HEK293T (cell line): Measurements from ENCODE around the gene SORD.
"Not testable (repeated sequence)": the region's sequence is repeated elsewhere in the genome, so short reads cannot be mapped to it uniquely, and the experiment has no call there.

Source experiments
- BHLHE40 ChIP-seq: fragments of 450-650 bp; IDR thresholded peaks from 2 replicates; pipeline ENCODE4 v1.6.1; 2016; ENCODE audit warnings: mild to moderate bottlenecking, moderate library complexity, borderline replicate concordance
- ELF4 ChIP-seq: fragments of 450-650 bp; IDR thresholded peaks from 2 replicates; pipeline ENCODE4 v1.6.1; 2017; ENCODE audit warnings: antibody characterized with exemption
- FOXA1 ChIP-seq: fragments of 450-650 bp; IDR thresholded peaks from 2 replicates; pipeline ENCODE4 v1.6.1; 2016; ENCODE audit warnings: mild to moderate bottlenecking
- FOXK2 ChIP-seq: fragments of 450-650 bp; IDR thresholded peaks from 2 replicates; pipeline ENCODE4 v1.6.1; 2016; ENCODE audit warnings: mild to moderate bottlenecking
- FOXM1 ChIP-seq: fragments of 450-650 bp; IDR thresholded peaks from 2 replicates; pipeline ENCODE4 v1.6.1; 2017; ENCODE audit warnings: mild to moderate bottlenecking, borderline replicate concordance
- HDGF ChIP-seq: fragments of 450-650 bp; IDR thresholded peaks from 2 replicates; pipeline ENCODE4 v1.6.1; 2017; ENCODE audit warnings: antibody characterized with exemption, borderline replicate concordance
- L3MBTL2 ChIP-seq: fragments of 450-650 bp; conservative IDR thresholded peaks from 2 replicates; pipeline ENCODE4 v1.6.1; 2016; ENCODE audit warnings: mild to moderate bottlenecking
- NFRKB ChIP-seq: fragments of 450-650 bp; IDR thresholded peaks from 2 replicates; pipeline ENCODE4 v1.6.1; 2016; ENCODE audit warnings: mild to moderate bottlenecking, moderate library complexity
- SP1 ChIP-seq: fragments of 450-650 bp; IDR thresholded peaks from 2 replicates; pipeline ENCODE4 v1.6.1; 2017
- SUZ12 ChIP-seq: fragments of 450-650 bp; IDR thresholded peaks from 2 replicates; pipeline ENCODE4 v1.6.1; 2016; ENCODE audit warnings: mild to moderate bottlenecking
- TARDBP ChIP-seq: fragments of 450-650 bp; IDR thresholded peaks from 2 replicates; pipeline ENCODE4 v1.6.1; 2016

- TF ChIP-seq HDGF, TARDBP, BHLHE40, SP1, FOXA1, ELF4, SUZ12, FOXM1, NFRKB, L3MBTL2, FOXK2: not testable (repeated sequence)
These were observed 50.6 kb downstream of the SORD start for GRCh38 chr15:45073602-45074001.
